Endometrial microvascular endothelial cells (primary cell): ENCODE data around the gene TRAPPC4. TPM values are rescaled to one million over a fixed set of nuclear protein-coding genes. Genes with fewer than 3 reads are reported as not detected.
"Not testable (repeated sequence)": the region's sequence is repeated elsewhere in the genome, so short reads cannot be mapped to it uniquely, and the experiment has no call there.

ENCODE experiments used
- in situ Hi-C: cut with HindIII; loops from 2 replicates; pipeline ENCODE4 v1.10.0; 2017; ENCODE audit warnings: low sequenced_read_pairs, low pct_unique_long_range_greater_than_20kb; ENCODE audit errors: inconsistent ontology term
- total RNA-seq: library from RNA; depleted of rRNA; stranded (reverse); fragments of >200 nt; gene quantifications from one replicate; pipeline ENCODE4 v1.2.3, GENCODE V29; 2015; ENCODE audit errors: inconsistent ontology term

Gene TRAPPC4, protein sequence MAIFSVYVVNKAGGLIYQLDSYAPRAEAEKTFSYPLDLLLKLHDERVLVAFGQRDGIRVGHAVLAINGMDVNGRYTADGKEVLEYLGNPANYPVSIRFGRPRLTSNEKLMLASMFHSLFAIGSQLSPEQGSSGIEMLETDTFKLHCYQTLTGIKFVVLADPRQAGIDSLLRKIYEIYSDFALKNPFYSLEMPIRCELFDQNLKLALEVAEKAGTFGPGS
- total RNA-seq, result 82.7 TPM

DNA sequence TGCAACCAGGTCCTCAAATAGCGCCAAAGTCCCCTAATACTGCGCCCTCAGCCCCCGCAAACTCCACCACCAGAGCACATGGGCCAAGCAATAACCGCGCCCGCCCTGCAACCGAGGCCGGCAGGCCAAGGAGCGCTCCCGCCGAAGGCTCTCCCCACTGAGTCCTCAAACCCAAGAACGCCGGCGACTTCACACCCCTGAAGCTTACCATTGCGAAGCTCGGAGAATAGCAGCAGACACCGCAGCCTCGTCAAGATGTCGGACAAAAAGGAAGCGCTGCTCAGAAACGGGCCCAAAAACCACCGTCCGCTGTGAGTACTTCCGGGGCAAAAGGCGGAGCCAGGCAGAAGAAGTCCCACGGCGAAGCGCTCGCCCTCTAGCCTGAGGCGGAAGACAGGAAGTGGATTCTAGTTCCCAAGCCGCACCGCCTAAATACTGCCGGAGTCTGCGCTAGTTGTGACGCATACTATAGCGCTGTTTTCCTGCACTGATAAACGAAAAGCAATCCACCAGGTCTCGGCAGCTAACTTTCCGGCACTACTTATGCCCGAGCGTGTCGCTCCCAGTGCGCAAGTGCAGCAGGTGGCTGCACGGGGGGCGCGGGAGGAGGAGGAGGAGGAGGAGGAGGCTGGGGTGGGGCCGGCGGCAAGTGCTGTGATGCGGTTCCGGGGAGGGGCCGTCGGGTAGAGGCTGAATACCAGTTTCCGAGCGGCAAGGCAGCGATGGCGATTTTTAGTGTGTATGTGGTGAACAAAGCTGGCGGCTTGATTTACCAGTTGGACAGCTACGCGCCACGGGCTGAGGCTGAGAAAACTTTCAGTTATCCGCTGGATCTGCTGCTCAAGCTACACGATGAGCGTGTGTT, at the start of gene TRAPPC4, which contains the start of gene RPS25:
TRAPPC4 (plus strand) TSS at position 693 of the 865 bp plus-strand sequence; CDS start at position 723, 30 bp downstream.
RPS25 (minus strand) TSS at position 270 of the 865 bp plus-strand sequence; CDS start at position 211, 59 bp downstream.
- in situ Hi-C loops, result no loop called here

- in situ Hi-C loops, result not testable (repeated sequence)
Measured at GRCh38 chr11:118969508-118969907, 49.1 kb upstream of the TRAPPC4 start.

DNA sequence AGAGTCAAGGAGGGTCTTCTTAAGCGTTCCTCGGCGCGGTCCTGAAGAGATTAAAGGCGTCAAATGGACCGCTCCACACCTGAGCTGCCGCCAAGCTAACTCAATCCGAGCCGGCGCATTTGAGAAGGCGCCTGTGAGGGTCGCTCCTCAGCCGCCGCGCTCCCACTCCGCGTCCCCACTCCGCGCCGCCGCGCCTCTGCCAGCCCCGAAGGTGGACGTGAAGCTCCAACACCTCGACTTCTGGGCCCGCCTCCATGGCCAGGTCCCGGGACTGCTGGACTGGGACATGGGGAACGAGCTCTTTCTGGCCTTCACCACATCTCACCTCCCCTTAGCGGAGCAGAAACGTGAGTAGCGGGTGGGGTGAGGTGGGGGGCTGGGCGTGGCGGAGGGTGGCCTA, 46.9 kb upstream of the TRAPPC4 start, which contains the start of gene FOXR1:
FOXR1 (plus strand) TSS at position 116 of the 400 bp plus-strand sequence; CDS start at position 287, 171 bp downstream.
- in situ Hi-C loops, result no loop called here

DNA sequence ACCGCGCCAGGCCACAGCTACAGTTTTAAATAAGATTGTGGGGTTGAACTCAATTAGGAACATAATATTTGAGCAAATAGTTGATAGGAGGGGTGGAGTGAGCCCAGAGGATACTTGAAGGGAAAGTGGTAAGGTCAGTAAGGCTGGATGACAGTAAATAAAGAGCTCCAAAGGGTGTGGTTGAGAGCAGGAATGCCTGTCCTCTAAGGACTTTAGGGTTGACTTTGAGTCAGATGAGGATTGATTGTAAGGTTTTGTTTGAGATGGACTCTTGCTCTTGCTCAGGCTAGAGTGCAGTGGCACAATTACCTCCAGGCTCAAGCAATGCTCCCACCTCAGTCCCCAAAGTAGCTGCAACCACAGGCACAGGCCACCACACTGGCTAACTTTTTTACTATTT, 44.6 kb upstream of the TRAPPC4 start:
- in situ Hi-C loops, result no loop called here

DNA sequence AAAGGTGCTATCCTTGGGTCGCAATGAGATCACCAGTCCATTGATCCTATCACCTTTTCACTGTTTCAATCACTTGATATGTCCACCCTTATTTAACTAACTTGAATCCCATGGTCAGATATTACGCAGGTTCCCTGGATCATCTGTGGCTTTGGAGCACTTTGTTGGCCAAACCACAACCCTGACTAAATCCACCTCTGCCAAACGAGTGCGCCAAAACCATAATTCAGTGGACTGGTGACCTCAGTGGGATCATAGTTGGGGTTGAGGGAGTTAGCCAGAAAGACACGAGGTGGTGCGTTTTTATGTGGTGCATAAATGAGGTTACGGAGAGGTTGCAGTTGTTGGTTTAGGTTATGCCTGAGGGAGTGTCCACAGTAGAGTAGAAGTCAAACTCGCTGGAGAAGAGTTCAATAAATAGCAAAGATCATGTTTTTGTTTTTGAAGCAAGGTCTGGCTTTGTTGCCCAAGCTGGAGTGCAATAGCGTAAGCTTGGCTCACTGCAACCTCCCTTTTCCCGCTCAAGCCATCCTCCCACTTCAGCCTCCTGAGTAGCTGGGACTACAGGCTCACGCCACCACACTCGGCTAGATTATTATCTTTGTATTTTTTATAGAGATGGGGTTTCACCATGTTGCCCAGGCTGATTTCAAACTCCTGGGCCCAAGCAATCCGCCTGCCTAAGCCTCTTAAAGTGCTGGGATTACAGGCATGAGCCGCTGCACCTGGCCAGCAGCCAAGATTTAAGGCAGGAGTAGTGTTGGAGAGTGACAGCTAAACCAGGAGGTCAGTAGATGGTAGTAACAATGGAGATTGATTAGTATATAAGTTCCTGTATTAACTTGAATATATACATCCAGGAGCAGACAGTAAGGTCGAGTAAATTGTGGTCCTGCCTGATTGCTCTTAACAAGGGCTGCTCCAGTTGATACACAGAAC, 42.5 kb upstream of the TRAPPC4 start:
- in situ Hi-C loops, result no loop called here

- in situ Hi-C loops, result no loop called here
Measured at GRCh38 chr11:118979434-118979833, 39.1 kb upstream of the TRAPPC4 start.

- in situ Hi-C loops, result no loop called here
Measured at GRCh38 chr11:118980191-118980881, 38.2 kb upstream of the TRAPPC4 start.

- in situ Hi-C loops, result not testable (repeated sequence)
Measured at GRCh38 chr11:118984337-118984736, 34.2 kb upstream of the TRAPPC4 start.

DNA sequence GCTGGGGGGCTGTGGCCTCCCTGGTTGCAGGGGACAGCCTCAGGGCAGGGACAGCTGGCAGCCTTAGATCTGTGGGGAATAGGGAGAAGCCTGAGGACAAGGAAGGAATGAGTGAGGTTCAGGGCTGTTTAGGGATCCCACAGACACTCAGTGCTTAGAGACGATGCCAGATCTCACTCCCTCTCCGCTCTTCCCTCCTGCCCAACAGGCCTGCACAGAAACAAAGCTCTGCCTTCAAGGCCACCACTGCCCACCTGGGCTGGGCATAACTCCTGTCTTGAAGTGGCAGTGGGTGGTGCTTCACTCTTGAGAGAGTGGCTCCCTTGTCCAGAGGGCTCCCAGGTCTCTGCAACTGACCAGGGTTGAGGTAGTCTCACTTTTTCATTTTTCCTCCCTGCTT, 33.7 kb upstream of the TRAPPC4 start:
- in situ Hi-C loops, result no loop called here

- in situ Hi-C loops, result no loop called here
Measured at GRCh38 chr11:118988280-118988679, 30.3 kb upstream of the TRAPPC4 start.

DNA sequence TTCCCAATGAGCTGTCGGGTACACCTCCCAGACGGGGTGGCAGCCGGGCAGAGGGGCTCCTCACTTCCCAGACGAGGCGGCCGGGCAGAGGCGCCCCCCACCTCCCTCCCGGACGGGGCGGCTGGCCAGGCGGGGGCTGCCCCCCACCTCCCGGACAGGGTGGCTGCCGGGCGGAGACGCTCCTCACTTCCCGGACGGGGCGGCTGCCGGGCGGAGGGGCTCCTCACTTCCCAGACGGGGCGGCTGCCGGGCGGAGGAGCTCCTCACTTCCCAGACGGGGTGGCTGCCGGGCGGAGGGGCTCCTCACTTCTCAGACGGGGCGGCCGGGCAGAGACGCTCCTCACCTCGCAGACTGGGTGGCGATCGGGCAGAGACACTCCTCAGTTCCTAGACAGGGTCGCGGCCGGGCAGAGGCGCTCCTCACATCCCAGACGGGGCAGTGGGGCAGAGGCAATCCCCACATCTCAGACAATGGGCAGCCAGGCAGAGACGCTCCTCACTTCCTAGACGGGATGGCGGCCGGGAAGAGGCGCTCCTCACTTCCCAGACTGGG, 27.0 kb upstream of the TRAPPC4 start:
- in situ Hi-C loops, result not testable (repeated sequence)

GRCh38 chr11:118996926-118997626, 21.5 kb upstream of the TRAPPC4 start:
- in situ Hi-C loops, result no loop called here

DNA sequence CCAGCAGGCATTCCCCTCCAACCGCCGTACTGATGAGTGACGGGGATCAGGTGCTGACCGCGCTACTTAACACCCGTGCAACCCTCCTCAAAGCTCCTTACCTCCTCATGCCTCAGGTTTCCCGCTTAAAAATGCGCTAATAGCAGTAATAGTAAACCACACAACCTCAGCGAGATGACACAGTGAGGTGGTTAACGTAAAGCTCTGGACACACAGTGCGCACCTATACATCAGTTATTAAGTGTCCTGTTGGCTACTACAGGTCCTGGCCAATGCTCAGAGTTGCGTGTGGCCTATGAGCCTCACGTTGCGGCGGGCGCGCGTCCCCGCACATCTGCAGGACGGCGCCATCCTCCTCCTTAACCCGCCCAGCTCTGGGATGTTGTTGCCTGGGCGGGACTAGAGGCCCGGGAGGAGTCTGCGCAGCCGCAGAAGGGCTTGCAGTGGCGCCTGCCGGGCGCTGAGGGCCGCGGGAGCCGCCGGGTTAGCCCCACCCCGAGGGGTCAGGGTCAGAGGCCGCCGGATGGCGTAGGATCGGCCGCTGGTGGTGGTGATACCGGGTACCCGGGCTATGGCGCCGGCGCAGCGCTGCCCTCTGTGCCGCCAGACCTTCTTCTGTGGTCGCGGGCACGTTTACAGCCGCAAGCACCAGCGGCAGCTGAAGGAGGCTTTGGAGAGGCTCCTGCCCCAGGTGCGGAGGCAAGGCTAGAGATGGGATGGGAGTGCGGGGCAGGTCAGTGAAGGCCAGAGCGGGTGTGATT, 20.8 kb upstream of the TRAPPC4 start, which contains the start of gene CENATAC:
CENATAC (plus strand) TSS at position 512 of the 761 bp plus-strand sequence; CDS start at position 572, 60 bp downstream.
- in situ Hi-C loops, result no loop called here

- in situ Hi-C loops, result no loop called here
Measured at GRCh38 chr11:118998388-118998717, 20.2 kb upstream of the TRAPPC4 start.

GRCh38 chr11:118998822-118999221, 19.7 kb upstream of the TRAPPC4 start:
- in situ Hi-C loops, result no loop called here

DNA sequence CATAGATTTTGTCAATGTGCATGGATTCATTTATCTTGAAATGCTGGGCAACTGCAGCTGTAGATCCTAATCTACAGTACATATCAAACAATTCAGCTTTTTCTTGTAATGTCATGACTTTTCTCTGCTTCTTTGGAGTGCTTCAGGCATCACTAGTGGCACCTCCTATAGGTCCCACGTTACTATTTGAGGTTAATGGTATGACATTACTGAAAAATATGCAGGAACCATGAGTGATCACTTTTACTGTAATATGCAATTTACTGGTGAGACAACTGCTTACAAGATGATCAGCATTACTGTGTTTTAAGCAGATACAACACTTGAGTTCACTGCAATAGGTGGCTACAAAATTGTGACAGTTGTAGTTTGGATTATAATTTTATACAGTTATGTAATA, 17.7 kb upstream of the TRAPPC4 start:
- in situ Hi-C loops, result no loop called here

GRCh38 chr11:119006656-119007055, 11.9 kb upstream of the TRAPPC4 start:
- in situ Hi-C loops, result no loop called here
